LNCAP (cell line): Measurements from ENCODE around the gene GPR32.

Experiments used
- TF ChIP-seq, protein P1 (sequence below): fragments of 450-650 bp; IDR thresholded peaks from 2 replicates; pipeline ENCODE4 v1.5.1; 2017; ENCODE audit warnings: mild to moderate bottlenecking

Gene GPR32

DNA sequence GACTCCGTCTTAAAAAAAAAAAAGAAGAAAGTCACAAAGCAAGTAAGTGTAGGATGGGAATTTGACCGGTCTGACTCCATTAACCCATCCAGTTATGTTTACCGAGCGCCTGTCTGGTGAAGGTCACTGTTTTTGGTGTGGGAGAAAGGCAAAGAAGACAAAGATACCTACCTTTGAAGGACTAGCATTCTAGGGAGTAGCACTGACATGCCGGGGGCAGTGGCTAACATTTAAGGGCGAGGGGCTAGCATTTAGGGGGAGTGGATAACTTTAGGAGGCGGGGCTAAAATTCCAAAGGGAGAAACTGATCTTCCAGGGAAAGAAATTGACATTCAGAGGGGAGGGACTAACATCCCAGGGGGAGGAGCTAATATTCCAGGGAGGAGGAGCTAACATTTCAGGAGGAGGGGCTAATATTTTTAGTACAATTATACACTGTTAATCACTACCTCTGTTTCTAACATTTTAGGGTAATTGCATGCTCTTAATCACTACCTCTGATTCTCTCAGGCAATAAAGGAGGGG, 8.7 kb downstream of the GPR32 start:
- TF ChIP-seq, protein P1, sequence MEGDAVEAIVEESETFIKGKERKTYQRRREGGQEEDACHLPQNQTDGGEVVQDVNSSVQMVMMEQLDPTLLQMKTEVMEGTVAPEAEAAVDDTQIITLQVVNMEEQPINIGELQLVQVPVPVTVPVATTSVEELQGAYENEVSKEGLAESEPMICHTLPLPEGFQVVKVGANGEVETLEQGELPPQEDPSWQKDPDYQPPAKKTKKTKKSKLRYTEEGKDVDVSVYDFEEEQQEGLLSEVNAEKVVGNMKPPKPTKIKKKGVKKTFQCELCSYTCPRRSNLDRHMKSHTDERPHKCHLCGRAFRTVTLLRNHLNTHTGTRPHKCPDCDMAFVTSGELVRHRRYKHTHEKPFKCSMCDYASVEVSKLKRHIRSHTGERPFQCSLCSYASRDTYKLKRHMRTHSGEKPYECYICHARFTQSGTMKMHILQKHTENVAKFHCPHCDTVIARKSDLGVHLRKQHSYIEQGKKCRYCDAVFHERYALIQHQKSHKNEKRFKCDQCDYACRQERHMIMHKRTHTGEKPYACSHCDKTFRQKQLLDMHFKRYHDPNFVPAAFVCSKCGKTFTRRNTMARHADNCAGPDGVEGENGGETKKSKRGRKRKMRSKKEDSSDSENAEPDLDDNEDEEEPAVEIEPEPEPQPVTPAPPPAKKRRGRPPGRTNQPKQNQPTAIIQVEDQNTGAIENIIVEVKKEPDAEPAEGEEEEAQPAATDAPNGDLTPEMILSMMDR = no peak

DNA sequence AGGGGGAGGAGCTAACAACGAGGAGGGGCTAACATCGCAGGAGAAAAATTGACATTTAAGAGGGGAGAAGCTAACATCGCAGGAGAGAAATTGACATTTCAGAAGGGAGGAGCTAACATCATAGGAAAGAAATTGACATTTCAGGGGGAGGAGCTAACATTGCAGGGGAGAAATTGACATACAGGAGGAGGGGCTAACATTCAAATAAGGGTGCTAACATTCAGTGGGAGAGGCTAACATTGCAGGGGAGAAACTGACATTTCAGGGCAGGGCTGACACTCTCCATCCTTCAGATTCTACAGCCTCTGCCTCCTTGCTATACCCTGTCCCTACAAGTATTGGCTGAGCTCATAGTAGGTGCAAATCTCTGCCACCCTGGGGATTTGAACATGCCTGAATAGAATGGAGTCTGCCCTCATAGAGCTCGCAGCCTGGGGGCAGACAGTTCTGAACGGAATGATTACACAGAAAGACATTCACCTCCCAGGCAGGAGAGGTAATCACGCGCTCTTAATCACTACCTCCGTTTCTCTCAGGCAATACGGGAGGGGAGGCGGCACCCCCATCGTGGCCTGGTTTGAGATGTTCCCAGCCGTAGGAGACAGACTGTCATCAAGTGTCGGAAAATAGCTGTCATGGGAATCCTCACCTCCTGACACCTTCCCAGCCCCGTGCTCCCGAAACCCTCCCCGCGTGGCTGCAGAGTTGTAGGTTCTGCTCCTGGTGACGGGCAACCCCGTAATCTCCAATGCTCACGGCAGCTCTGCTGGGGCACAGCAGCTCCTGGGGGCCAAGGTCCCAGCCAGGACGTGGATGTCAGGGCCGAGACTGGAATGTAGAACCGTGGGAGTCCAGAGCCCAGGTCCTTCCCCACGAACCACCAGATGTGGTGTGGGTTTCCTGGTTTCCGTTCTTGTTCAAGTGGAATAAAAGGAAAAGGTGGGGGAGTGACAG, 9.5 kb downstream of the GPR32 start:
- TF ChIP-seq, protein P1 = no peak

DNA sequence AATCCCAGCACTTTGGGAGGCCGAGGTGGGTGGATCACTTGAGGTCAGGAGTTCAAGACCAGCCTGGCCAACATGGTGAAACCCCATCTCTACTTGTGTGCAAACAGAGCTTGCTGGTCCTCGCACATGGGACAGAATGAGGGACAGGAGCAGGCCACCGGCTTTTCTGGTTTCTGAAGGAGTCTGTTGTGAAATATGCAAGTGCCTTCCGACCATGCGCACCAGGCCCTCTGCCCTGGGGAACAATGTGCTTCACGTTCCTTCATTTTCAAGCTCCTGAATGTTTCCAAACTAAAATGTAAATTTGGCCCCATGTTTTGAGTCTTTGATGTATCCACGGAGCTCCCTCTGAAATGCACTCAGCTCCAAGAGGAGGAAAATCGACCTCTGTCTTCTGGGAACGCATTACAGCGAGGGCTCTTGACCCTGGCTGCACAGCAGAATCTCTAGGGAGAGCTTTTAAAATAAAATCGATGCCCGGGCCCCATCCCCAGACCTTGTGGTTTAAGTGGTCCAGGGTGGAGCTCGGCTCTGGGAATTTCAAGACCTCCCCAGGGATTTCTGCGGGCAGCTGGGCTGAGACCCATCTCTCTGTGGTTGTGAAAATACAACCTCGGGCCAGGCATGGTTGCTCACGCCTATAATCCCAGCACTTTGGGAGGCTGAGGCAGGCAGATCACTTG, 10.6 kb downstream of the GPR32 start:
- TF ChIP-seq, protein P1 = no peak

DNA sequence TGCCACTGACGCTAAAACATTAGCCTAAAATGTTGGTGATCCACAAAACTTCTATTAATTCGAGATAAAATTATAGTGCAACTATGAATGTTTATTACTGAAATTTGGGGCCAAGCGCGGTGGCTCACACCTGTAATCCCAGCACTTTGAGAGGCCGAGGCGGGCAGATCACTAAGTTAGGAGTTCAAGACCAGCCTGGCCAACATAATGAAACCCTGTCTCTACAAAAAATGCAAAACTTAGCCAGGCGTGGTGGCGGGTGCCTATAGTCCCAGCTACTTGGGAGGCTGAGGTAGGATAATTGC, 13.5 kb downstream of the GPR32 start:
- TF ChIP-seq, protein P1 = peak; percentile 15

DNA sequence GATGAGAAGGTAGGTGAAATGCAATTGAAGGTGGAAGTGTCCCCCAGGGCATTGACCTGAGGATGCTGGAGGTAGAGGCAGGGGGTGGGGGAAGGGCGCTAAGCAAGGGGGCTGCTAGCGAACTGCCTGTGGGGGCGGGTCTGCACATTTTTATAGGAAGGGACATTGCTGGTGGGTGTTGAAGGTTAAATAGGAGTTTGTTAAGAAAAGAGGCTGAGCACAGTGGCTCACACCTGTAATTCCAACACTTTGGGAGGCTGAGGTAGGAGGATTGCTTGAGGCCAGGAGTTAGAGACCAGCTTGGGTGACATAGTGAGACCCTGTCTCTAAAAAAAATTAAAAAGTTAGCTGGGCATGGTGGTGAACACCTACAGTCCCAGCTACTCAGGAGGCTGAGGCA, 14.4 kb downstream of the GPR32 start:
- TF ChIP-seq, protein P1 = no peak

DNA sequence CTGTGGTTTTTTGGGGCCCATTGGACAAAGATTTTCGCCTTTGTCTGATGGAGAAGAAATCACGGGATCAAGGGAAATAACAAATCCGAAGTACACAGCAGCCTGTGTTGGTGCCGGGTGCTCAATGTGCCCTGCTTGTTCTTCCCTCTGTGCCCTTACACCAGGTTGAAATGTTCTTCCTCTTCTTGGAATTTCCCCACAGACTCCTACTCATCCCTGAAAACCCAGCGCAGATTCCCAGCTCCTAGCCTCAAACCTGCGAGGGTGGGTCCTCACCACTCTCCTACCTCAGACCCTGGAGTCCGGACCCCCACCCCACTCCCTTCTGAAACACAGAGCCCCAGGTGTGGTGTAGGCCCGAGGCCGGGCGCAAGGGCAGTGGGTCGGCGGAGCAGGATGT, 15.1 kb downstream of the GPR32 start:
- TF ChIP-seq, protein P1 = no peak

DNA sequence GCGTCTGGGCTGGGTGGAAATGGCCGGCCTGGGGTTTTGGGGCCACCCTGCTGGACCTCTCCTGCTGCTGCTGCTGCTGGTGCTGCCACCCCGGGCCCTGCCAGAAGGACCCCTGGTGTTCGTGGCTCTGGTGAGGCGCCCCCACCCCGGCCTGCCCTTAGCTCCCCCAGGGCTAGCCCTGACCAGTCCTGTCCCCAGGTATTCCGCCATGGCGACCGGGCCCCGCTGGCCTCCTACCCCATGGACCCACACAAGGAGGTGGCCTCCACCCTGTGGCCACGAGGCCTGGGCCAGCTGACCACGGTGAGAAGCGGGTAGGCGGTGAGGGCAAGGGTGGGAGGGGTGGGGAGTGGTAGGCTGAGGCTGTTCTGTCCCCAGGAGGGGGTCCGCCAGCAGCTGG, 20.1 kb downstream of the GPR32 start, which contains the start of gene ACP4:
Gene ACP4, plus strand, starts transcription at position 20 of the 400 bp plus-strand sequence. Its CDS starts 0 bp downstream, at position 20.
- TF ChIP-seq, protein P1 = no peak
